Testis (tissue), 3 donors: ENCODE data around the gene CFAP221. TPM values are rescaled to one million over a fixed set of nuclear protein-coding genes. Genes with fewer than 3 reads are reported as not detected.

ENCODE experiments used
- DNase-seq: peaks from one replicate; pipeline ENCODE4 v3.0.0-alpha.2; 2019
- H3K27ac ChIP-seq, 2 donors: fragments of 200-600 bp; sonication (generic); one replicate each; pipeline ENCODE4 v1.5.1; 2019
- H3K27me3 ChIP-seq: fragments of 200-600 bp; sonication (generic); one replicate; pipeline ENCODE4 v1.5.1; 2019
- H3K36me3 ChIP-seq: fragments of 200-600 bp; sonication (generic); one replicate; pipeline ENCODE4 v1.5.1; 2017; ENCODE audit warnings: low read depth; ENCODE audit errors: missing control alignments
- H3K4me1 ChIP-seq: fragments of 200-600 bp; sonication (generic); one replicate; pipeline ENCODE4 v1.5.1; 2019
- H3K4me3 ChIP-seq, 2 donors: fragments of 200-600 bp; sonication (generic); one replicate each; pipeline ENCODE4 v1.5.1; 2017 to 2019
- H3K9me3 ChIP-seq: fragments of 200-600 bp; sonication (generic); one replicate; pipeline ENCODE4 v1.5.1; 2017
- CTCF ChIP-seq, 3 experiments: fragments of 450-650 bp in 2 of 3; fragments of 200-600 bp in 1 of 3; sonication (generic) in 1 of 3; IDR thresholded peaks; one replicate each; pipeline ENCODE4 v1.5.1; 2016 to 2019; ENCODE audit warnings: antibody characterized with exemption in 3 of 3, mild to moderate bottlenecking in 2 of 3, moderate library complexity in 1 of 3
- POLR2A ChIP-seq: fragments of 450-650 bp; IDR thresholded peaks from one replicate; pipeline ENCODE4 v1.6.1; 2017; ENCODE audit warnings: antibody characterized with exemption, mild to moderate bottlenecking, moderate library complexity
- WGBS, 2 donors: methylation state at CpG; one replicate each; pipeline ENCODE4 v1.1.5; 2018; 5-methylcytosine and 5-hydroxymethylcytosine counted together
- intact Hi-C: fragments of 100-400 bp; cut with DNase I; formaldehyde crosslinking; loops from one replicate; pipeline ENCODE4 v1.15.1; 2023; ENCODE audit warnings: low total_unique reads
- polyA plus RNA-seq: library from polyadenylated mRNA; stranded (reverse); fragments of 350-450 nt; fragmentation: Illumina TruSeq; extraction: RNeasy Lipid Tissue Mini Kit (QIAGEN cat#74804); gene quantifications from one replicate; pipeline ENCODE4 v1.2.3, GENCODE V29; 2014; ENCODE audit warnings: low read depth, low replicate concordance; ENCODE audit not compliant: insufficient read depth
- total RNA-seq, 2 donors: library from RNA; depleted of rRNA; stranded (reverse); fragments of >200 nt; gene quantifications; one replicate each; pipeline ENCODE4 v1.2.3, GENCODE V29; 2016

The CFAP221 gene
- total and polyA plus RNA-seq, 3 donors from 2014 or later: 28.2 to 91.2 (median 62.4) TPM

- intact Hi-C loops: no loop called here
- no peak for DNase-seq
- Histone ChIP-seq H3K9me3 (no peaks in the 10 kb centered on the region), H3K27ac (no peak overlapping the region), H3K4me1 (peaks cover 19% of the 10 kb centered on the region), H3K4me3 (no peak overlapping the region), H3K27me3 (no peaks in the 10 kb centered on the region), H3K36me3 (no peaks in the 10 kb centered on the region)
- TF ChIP-seq POLR2A (no peak), CTCF (IDR thresholded peaks at IDR 0.05) (no peak)
- WGBS, 2 donors: 75 to 87% methylated on average over 5 to 7 of the region's 7 CpGs
Measured at GRCh38 chr2:119692954-119693353, 148.7 kb downstream of the CFAP221 start.

DNA sequence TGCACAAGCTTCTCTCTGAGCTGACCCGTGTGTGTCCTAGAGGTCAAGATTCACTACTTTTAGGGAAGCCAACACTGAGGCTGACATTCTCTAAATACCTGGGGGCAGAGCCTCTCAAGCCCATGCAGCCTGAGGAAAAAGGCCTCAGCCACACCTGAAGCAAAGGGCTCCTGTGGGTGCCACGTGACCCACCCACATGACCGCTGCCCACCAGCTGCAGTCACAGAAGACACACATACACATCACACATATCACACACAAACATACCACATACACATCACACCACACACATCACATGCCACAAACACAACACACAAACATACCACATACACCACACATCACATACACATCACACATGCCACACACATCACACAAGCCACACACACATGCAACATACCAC is 149.3 kb downstream of the CFAP221 start:
- no peak for DNase-seq
- Histone ChIP-seq H3K9me3 (no peaks in the 10 kb centered on the region), H3K27ac (no peak overlapping the region), H3K4me3 (no peak overlapping the region), H3K27me3 (no peaks in the 10 kb centered on the region), H3K36me3 (no peaks in the 10 kb centered on the region), H3K4me1 (peaks cover 21% of the 10 kb centered on the region)
- intact Hi-C loops: no loop called here
- 77 to 84% methylated on average over 3 of the region's 3 CpGs for WGBS, 2 donors
- TF ChIP-seq CTCF (IDR thresholded peaks at IDR 0.05): no peak
- no peak for TF ChIP-seq POLR2A

GRCh38 chr2:119693967-119694366 is 149.7 kb downstream of the CFAP221 start:
- H3K36me3 ChIP-seq: no peaks in the 10 kb centered on the region
- no peak overlapping the region for H3K4me3 ChIP-seq
- H3K4me1 ChIP-seq: peaks cover 22% of the 10 kb centered on the region
- no peak for DNase-seq
- TF ChIP-seq POLR2A: no peak
- TF ChIP-seq CTCF (IDR thresholded peaks at IDR 0.05): no peak
- no peaks in the 10 kb centered on the region for H3K27me3 ChIP-seq
- no peak overlapping the region for H3K27ac ChIP-seq
- no peaks in the 10 kb centered on the region for H3K9me3 ChIP-seq
- intact Hi-C loops: no loop called here
- 85 to 91% methylated on average over 5 of the region's 5 CpGs for WGBS, 2 donors

DNA sequence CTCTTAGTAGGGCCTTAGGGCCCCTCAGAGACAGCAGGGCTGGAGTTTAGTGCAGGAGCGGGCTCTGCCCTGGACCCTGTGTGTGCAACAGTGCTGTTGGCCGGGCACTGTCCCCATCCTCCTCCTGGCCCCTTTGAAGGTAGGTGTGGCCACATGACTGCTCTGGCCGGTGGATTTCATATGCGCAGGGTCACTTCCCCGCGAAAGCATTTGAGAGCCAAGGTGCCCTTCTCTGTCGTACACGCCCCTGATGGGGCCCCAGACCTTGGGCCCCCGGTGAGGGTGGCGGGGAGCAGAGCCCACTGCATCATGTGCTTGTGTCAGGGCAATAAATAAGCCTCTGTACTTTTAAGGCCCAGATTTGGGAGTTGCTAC is 150.2 kb downstream of the CFAP221 start:
- Histone ChIP-seq H3K27me3 (no peaks in the 10 kb centered on the region), H3K4me1 (peaks cover 27% of the 10 kb centered on the region), H3K27ac (no peak overlapping the region), H3K36me3 (no peaks in the 10 kb centered on the region), H3K9me3 (no peaks in the 10 kb centered on the region), H3K4me3 (no peak overlapping the region)
- intact Hi-C loops: no loop called here
- TF ChIP-seq POLR2A: no peak
- TF ChIP-seq CTCF (IDR thresholded peaks at IDR 0.05): no peak
- 35 to 66% methylated on average over 2 to 10 of the region's 10 CpGs for WGBS, 2 donors
- no peak for DNase-seq

DNA sequence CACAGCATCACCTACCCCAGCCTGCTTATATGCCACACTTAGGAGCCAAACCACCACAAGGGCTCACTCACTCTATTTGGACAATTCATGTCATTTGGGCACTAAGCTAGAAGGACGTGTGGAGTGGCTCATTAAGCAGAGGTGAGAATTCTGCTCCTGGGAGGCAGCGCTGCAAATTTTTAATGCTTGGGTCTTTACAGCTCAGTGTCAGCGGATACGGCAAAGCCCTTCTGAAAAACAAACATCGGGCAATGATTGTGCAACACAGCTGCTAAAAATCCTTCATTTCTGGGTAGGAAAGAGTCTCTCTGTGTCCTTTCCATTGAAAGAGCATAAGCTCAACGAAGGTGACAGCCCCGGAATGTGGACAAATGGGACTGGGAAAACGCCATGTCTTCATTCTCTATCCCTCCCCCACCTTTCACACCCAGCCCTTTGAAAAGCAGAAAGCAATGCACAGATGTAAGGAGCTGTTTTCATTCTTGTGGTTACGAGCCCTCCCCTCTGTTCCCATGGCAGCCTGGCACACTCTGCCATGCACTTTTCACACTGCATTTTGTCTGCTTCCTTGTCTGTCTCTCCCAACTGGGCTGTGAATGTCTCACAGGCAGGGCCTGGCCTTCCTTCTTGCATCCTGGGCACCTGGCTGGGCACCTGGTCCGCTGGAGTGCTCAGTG is 150.7 kb downstream of the CFAP221 start:
- Histone ChIP-seq H3K27ac (no peak overlapping the region), H3K4me3 (no peak overlapping the region), H3K36me3 (no peaks in the 10 kb centered on the region), H3K4me1 (peaks cover 32% of the 10 kb centered on the region), H3K9me3 (no peaks in the 10 kb centered on the region), H3K27me3 (no peaks in the 10 kb centered on the region)
- WGBS, 2 donors: 46 to 51% methylated on average over 10 of the region's 10 CpGs
- no peak for DNase-seq
- no peak for TF ChIP-seq POLR2A
- no peak for TF ChIP-seq CTCF (IDR thresholded peaks at IDR 0.05)
- intact Hi-C loops: no loop called here
